Measurements from ENCODE around the gene ZNF445.
"Not testable (repeated sequence)": the region's sequence is repeated elsewhere in the genome, so short reads cannot be mapped to it uniquely, and the experiment has no call there.

The ZNF445 gene

DNA sequence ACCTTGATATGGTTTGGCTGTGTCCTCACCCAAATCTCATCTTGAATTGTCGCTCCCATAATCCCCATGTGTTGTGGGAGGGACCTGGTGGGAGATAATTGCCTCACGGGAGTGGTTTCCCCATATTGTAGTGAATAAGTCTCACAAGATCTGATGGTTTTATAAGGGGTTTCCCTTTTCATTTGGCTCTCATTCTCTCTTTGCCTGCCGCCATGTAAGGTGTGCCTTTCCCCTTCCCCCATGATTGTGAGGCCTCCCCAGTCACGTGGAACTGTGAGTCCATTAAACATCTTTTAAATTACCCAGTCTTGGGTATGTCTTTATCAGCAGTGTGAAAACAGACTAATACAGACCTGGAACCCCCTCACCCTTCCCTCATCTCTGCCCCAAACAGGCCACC, 59.4 kb downstream of the ZNF445 start:
- DNase-seq; in situ Hi-C loops (cut with HindIII; ENCODE audit: low pct_ligation_motif_present, low pct_unique_long_range_greater_than_20kb, low sequenced_read_pairs): not testable (repeated sequence)

DNA sequence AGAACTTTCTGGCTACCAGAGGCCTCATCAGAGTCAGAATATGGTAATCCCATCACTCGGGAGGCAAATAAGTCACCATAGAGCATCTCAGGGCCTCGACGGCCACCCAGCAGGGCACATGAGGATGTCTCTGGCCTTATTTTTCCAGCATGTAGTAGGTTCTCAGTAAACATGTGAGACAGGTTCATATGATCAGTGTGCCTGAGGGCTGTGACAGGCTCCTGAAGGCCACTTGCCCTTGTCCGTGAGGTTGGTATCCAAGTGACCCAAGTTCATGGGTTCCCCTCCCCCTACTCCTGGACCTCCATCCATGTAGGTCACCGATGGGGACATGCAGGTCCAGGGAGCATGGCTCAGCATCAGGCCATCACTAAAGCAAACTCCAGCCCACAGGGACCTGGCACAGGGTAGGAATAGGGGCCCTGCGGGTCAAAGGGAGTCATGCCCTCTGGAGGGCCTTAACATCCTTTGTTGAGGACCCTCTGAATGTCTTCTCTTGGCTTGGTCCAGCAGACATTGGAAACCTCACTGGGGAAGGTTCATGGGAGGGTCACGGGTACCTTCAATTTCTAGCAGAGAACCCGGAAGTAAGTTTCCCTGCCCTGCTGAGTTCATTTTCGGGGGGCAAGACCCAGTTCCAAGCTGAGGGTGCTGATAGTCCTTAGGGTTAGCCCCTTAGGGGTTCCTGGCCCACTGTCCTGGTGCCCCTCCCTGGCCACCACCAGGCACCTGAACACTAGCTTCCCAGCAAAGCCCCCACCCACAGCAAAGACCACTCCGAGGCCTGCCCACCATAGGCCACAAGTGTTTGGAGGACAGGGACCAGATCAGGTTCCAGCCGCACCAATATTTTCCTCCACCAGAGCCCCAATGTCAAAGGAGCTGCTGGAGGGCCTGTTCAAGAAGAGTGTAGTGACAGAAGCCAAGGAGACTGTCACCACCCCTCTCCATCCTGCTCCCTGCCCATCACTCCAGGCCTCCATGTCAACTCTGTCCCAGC, 61.1 kb downstream of the ZNF445 start:
- DNase-seq = no peak
- in situ Hi-C loops (cut with HindIII; ENCODE audit: low pct_ligation_motif_present, low pct_unique_long_range_greater_than_20kb, low sequenced_read_pairs) = no loop called here

DNA sequence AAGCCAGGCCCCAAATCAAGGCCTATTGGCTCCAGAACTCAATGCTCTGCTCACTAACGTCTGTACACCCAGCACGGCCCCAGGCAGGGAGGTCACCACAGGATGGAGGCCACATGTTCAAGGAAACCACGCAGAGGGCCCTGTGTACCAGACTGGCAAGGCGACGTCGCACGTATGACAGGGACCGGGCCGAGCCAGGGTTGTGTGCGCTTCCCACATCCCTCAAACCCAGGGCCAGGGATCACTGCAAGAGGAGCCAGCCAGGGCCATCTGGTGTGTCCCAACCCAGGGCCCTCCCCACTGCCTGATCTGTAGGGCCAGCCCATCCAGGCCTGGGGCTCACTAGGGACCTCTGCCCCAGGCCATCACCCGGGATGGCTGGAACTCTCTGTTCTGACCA, 62.0 kb downstream of the ZNF445 start:
- no peak for DNase-seq
- in situ Hi-C loops (cut with HindIII; ENCODE audit: low pct_ligation_motif_present, low pct_unique_long_range_greater_than_20kb, low sequenced_read_pairs) = no loop called here

DNA sequence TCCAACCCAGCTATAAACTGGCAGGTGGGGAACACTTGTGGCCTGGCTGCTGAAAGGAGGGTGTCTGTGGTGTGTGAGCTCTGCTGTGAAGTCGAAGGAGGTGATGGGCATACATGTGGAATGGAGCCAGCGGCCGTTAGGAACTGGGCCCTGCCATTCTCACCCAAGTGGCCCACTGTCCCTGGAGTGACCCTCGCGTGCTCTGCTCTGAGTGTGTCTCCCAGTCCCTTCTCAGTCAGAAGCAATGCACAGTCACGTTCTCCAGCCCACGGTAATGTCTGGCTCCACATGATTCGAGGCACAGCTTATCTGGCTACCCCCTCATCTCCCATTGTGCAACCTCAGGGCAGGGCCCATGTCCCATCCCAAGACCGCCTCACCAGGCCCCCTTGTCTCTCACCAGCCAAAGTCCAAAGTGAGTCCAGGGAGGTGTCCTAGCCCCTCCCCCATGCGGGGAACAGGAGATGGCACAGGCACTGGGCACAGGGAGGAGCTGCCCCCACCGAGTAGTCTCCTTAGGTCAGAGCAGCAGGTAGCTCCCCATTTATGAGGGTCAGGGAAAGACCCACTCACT, 62.9 kb downstream of the ZNF445 start:
- no peak for DNase-seq
- in situ Hi-C loops (cut with HindIII; ENCODE audit: low pct_ligation_motif_present, low pct_unique_long_range_greater_than_20kb, low sequenced_read_pairs) = no loop called here

DNA sequence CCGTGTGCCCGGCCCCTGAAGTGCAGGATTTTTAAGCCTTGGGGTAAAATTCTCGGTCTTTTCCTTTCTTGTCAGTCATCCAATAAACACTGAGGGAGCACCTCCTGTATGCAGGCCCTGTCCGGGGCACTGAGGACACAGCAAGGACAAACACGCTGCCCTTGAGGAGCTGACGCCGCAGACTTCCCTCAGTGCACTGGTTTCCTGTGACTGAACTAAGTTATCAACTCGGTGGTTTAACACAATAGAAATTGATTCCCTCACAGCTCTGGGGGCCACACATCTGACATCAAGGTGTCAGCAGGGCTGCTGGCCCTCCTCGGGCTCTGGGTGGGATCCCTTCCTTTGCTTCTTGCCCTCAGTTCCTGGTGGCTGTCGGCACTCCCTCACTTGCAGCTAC, 65.1 kb downstream of the ZNF445 start:
- in situ Hi-C loops (cut with HindIII; ENCODE audit: low pct_ligation_motif_present, low pct_unique_long_range_greater_than_20kb, low sequenced_read_pairs) = no loop called here
- DNase-seq = no peak

DNA sequence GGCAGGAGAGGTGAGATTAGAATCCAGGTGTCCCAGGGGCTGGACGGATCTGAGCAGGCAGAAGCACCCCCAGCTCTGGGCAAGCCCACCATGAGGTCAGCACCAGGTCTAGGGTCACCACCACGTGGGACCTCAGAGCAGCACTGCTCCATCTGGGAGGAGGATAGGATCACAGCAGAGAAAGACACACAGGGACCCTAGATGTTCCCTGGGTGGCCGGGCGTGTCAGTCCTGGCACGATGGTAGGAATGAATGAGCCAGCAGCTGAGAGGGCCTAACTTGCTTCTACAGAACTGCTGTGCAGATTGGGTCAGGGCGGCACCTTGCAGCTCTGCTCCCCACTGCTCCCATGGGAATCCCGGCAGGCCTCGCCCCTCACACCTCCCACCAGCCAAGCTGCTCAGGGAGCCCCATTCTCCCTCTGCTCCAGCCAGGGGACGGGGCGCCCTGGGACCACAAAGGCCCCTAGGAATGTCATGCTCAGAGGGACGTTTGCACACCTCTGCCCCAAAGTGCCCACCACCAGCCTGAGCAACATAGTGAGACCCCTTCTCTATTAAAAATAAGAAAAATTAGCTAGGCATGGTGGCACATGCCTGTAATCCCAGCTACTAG, 66.3 kb downstream of the ZNF445 start:
- in situ Hi-C loops (cut with HindIII; ENCODE audit: low pct_ligation_motif_present, low pct_unique_long_range_greater_than_20kb, low sequenced_read_pairs) = no loop called here
- no peak for DNase-seq

DNA sequence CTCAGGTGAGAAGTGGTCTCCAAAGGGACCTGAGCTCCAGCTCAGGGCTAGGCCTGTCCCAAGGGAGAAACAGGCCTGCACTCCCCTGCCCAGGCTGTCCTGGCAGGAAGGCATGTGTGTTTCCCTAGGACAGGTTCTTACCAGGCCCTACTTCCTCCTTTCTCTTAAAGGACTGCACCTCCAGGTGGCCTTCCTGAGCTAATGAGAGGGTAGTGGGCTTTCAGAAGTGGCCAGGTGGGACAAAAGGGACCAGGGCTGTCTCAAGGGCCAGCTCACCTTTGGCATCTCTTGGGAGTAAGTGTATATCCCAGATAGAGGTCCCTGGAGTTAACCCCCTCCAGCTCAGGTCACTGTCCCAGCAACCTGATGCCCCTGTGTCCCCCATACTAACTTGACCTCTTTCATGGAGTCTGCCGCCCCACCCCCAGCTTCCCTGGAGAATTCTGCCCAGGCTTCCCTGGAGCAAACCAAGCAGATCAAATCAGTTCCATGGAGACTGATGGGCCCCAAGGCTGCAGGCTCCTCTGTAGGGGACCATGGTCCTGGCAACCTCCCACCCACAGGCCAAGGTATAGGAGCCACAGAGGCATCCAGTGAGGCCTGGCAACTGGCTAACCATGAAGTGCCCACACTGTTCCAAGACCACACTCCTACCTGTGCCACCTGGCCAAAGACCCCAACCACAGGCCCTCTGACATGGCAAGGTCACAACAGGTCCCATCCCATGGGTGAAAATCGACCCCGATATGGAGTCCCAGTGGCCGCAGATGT, 67.6 kb downstream of the ZNF445 start:
- in situ Hi-C loops (cut with HindIII; ENCODE audit: low pct_ligation_motif_present, low pct_unique_long_range_greater_than_20kb, low sequenced_read_pairs) = no loop called here

DNA sequence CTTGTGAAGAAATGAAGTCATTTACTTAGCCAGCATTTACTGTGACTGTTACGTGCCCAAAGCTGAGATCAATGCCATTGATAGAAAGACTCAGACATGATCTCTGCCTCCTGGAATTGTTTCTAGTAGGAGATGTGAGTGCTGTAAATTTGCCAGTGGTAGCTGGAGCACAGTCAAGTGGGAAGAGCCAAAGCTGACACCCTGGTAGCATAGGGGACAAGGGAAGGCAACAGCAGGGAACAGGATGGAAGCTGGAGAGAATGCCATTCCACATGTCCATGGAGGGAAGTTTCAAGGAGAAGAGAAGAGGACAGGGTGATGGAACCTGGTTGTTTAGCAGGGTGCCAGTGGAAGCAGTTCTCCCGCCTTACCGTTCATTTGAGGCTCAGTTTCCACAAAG, 74.9 kb downstream of the ZNF445 start:
- in situ Hi-C loops (cut with HindIII; ENCODE audit: low pct_ligation_motif_present, low pct_unique_long_range_greater_than_20kb, low sequenced_read_pairs) = no loop called here
- DNase-seq = no peak

More for the DNA sequence above, 67.6 kb downstream of the ZNF445 start:
- no peak for DNase-seq

DNA sequence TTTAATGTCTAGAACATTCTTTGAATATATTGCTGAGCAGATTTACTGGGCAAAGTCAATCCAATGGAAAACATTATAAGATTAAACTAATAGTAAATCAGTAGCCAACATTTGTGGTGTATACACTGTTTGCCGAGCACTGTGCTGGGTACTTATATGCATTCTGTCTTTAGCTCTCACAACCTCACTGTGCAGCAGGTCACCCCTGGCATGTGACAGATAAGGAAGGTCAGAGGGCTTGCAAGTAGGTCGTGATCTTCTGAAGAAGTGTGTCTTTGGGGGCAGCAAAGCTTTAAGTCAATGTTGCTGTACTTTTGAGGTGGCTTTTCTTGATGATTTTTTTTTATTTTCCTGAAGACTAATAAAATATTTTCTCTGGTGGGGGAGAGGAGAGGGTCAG, 76.7 kb downstream of the ZNF445 start:
- in situ Hi-C loops (cut with HindIII; ENCODE audit: low pct_ligation_motif_present, low pct_unique_long_range_greater_than_20kb, low sequenced_read_pairs) = no loop called here
- DNase-seq = no peak

DNA sequence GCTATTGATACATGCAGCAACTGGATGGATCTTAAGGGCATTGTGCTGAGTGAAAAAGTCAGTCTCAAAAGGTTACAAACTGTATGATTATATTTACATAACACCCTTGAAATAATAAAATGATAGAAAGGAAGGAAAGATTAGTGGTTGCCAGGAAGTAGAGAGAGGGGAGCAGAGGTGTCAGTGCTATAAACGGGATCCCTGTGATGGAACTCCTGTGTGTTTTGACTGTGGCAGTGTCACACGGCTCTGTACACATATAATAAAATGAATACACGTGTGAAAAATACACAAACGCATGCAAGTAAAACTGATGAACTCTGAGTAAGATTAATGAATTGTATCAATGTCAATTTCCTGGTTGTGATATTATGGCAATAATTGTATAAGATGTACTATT, 78.6 kb downstream of the ZNF445 start:
- in situ Hi-C loops (cut with HindIII; ENCODE audit: low pct_ligation_motif_present, low pct_unique_long_range_greater_than_20kb, low sequenced_read_pairs) = no loop called here
- no peak for DNase-seq

DNA sequence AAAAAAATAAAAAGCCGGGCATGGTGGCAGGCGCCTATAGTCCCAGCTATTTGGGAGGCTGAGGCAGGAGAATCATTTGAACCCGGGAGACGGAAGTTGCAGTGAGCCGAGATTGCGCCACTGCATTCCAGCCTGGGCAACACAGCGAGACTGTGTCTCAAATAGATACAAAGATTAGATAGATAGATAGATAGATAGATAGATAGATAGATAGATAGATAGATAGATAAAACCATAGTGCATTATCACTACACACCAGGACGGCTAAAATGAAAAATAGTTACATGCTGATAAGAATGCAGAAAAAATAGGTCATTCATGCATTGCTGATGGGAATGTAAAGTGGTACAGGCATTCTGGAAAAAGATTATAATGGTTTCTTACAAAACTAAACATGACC, 79.2 kb downstream of the ZNF445 start:
- in situ Hi-C loops (cut with HindIII; ENCODE audit: low pct_ligation_motif_present, low pct_unique_long_range_greater_than_20kb, low sequenced_read_pairs) = not testable (repeated sequence)

DNA sequence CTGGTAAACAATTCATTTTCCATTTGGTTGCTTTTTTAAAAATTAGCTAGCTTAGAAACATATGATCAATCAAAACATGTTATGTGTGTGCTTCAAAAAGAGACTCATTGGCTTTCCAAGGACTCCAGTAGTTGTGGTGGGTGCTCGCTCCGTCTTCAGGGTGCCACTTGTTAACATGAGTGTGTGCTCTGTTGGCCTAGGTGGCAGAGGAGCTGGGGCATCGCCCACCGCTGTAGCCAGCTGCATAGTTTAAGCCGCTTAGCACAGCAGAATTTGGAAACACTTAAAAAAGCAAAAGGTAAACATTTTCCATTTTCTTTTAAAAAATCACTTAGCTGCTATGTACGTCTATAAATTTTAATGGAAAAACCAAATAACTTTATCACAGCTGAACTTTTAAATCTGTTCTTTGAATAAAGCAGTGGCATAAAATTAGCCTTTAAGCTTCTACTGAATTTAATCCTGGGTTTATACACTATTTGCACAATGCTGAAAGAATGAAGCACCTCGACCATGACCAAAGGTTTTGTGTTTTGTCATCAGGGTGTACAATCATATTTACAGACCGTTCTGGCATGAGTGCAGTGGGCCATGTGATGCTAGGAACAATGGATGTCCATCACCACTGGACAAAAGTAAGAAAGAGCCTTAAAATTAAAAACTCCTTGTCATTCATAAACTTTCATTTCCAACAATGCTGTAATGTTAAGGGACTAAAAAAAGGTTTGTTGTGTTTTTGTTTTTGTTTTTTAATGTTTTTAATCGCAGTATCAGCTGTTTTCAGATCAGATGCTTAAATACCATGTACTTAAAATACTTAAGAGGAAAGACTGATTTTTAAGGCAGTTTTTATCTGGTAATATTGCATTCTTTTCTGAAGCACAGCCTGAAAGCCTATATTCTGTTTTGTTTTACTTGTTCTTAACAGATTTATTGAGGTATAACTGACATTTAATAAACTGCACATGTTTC, 81.0 kb downstream of the ZNF445 start:
- in situ Hi-C loops (cut with HindIII; ENCODE audit: low pct_ligation_motif_present, low pct_unique_long_range_greater_than_20kb, low sequenced_read_pairs) = no loop called here
- no peak for DNase-seq

More for the DNA sequence above, 79.2 kb downstream of the ZNF445 start:
- not testable (repeated sequence) for DNase-seq

DNA sequence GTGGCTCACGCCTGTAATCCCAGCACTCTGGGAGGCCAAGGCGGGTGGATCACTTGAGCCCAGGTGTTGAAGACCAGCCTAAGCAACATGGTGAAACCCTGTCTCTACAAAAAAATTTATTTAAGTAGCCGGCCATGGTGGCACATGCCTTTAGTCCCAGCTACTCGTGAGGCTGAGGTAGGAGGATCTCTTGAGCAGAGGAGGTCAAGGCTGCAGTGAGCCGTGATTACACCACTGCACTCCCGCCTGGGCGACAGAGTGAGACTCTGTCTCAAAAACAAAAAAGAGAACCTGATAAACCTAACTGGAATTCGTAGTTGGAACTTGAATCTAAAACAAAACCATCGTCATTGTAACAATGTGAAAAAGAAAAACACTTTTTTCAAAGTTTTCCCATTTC, 81.8 kb downstream of the ZNF445 start:
- DNase-seq = no peak
- in situ Hi-C loops (cut with HindIII; ENCODE audit: low pct_ligation_motif_present, low pct_unique_long_range_greater_than_20kb, low sequenced_read_pairs) = no loop called here

DNA sequence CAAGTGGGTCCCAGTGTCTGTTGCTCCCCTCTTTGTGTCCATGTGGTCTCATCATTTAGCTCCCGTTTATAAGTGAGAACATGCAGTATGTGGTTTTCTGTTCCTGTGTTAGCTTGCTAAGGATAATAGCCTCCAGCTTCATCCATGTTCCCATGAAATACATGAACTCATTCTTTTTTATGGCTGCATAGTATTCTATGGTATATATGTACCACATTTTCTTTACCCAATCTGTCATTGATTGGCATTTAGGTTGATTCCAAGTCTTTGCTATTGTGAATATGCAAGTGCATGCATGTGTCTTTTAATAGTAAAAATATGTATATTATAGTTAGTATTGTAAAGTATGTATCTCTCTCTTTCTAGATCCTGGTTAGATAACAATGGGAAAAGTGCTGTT, 85.0 kb downstream of the ZNF445 start:
- no peak for DNase-seq
- in situ Hi-C loops (cut with HindIII; ENCODE audit: low pct_ligation_motif_present, low pct_unique_long_range_greater_than_20kb, low sequenced_read_pairs) = no loop called here

DNA sequence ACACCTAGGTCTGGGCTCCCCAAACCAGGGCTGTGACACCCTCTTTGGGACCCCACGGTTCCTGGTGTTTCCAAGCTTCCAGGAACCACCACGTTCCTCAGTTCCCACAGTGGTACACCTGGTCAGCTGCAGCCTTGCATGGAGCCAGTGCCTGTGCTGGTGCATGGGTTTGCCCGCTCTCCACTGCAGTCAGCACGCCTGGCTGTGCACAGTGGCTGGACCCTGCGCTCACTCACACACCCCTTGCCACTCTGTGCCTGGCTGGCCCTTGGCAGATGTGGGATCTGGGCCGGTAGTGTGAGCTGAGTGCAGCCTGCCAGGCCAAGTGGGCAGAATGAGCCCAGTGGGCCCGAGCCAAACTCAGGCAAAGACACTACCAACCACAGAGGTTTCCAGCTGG, 90.1 kb downstream of the ZNF445 start:
- DNase-seq = no peak
- in situ Hi-C loops (cut with HindIII; ENCODE audit: low pct_ligation_motif_present, low pct_unique_long_range_greater_than_20kb, low sequenced_read_pairs) = no loop called here

All from ACHN (cell line).